Tibial artery (tissue), 4 donors: ENCODE measurements around the gene PRICKLE4.

Source experiments
- DNase-seq, 2 donors: peaks; one replicate each; pipeline ENCODE4 v3.0.0-alpha.2; 2019
- H3K27ac ChIP-seq, 2 donors: fragments of 200-600 bp; sonication (generic) in 1 of 2; 1 replicate in 1 of 2; 2 replicates in 1 of 2; pipeline ENCODE4 v1.5.1; 2018 to 2019; ENCODE audit warnings: mild to moderate bottlenecking in 1 of 2
- H3K27me3 ChIP-seq, 2 donors: fragments of 200-600 bp; sonication (generic) in 1 of 2; one replicate each; pipeline versions ENCODE4 v1.5.1 to v1.6.0; 2016 to 2019
- H3K36me3 ChIP-seq, 3 donors: fragments of 200-600 bp; sonication (generic) in 2 of 3; one replicate each; pipeline ENCODE4 v1.5.1; 2016 to 2019; ENCODE audit warnings: mild to moderate bottlenecking in 2 of 3
- H3K4me1 ChIP-seq, 4 donors: fragments of 200-600 bp; sonication (generic) in 2 of 4; 1 replicate in 3 of 4; 2 replicates in 1 of 4; pipeline ENCODE4 v1.5.1; 2016 to 2019
- H3K4me3 ChIP-seq, 2 donors: fragments of 200-600 bp; sonication (generic) in 1 of 2; 1 replicate in 1 of 2; 2 replicates in 1 of 2; pipeline ENCODE4 v1.5.1; 2018 to 2019; ENCODE audit warnings: mild to moderate bottlenecking in 2 of 2
- H3K9me3 ChIP-seq, 3 donors: fragments of 200-600 bp; sonication (generic) in 1 of 3; one replicate each; pipeline ENCODE4 v1.5.1; 2016 to 2019
- CTCF ChIP-seq, 2 experiments: fragments of 200-600 bp in 1 of 2; fragments of 450-650 bp in 1 of 2; IDR thresholded peaks; one replicate each; pipeline ENCODE4 v1.5.1; 2017 to 2019; ENCODE audit warnings: antibody characterized with exemption in 2 of 2, mild to moderate bottlenecking in 1 of 2, moderate library complexity in 1 of 2
- intact Hi-C: fragments of 100-400 bp; cut with DNase I; formaldehyde crosslinking; loops from one replicate; pipeline ENCODE4 v1.15.0; 2023; ENCODE audit warnings: low total_unique reads

The PRICKLE4 gene

GRCh38 chr6:41791305-41791704 lies 10.7 kb downstream of the PRICKLE4 start:
- TF ChIP-seq CTCF (IDR thresholded peaks at IDR 0.05): no peak
- Histone ChIP-seq H3K4me1 (peaks cover 0 to 11% (median 10%) of the 10 kb centered on the region in 4 donors), H3K4me3 (no peak overlapping the region), H3K27ac (no peak overlapping the region), H3K36me3 (peaks cover 8 to 60% (median 49%) of the 10 kb centered on the region in 3 donors), H3K9me3 (no peaks in the 10 kb centered on the region), H3K27me3 (no peaks in the 10 kb centered on the region)
- DNase-seq: no peak
- intact Hi-C loops: loop anchor here (5.0 kb wide), 1 partner anchor 106 kb away; the partner anchor contains the start of gene USP49

- DNase-seq: no peak
- Histone ChIP-seq H3K27me3 (no peaks in the 10 kb centered on the region), H3K4me3 (no peak overlapping the region), H3K36me3 (peaks cover 8 to 64% (median 49%) of the 10 kb centered on the region in 3 donors), H3K9me3 (no peaks in the 10 kb centered on the region), H3K27ac (no peak overlapping the region), H3K4me1 (peaks cover 0 to 10% (median 9%) of the 10 kb centered on the region in 4 donors)
- intact Hi-C loops: loop anchor here (5.0 kb wide), 1 partner anchor 105 kb away; the partner anchor contains the start of gene USP49
- TF ChIP-seq CTCF (IDR thresholded peaks at IDR 0.05): no peak
These were observed 11.4 kb downstream of the PRICKLE4 start for GRCh38 chr6:41791984-41792383.

- intact Hi-C loops: no loop called here
- no peak for TF ChIP-seq CTCF (IDR thresholded peaks at IDR 0.05)
- Histone ChIP-seq H3K4me3 (no peak overlapping the region), H3K27ac (no peak overlapping the region), H3K9me3 (no peaks in the 10 kb centered on the region), H3K4me1 (no peaks in the 10 kb centered on the region), H3K27me3 (no peaks in the 10 kb centered on the region), H3K36me3 (peaks cover 0 to 56% (median 29%) of the 10 kb centered on the region in 3 donors)
- DNase-seq: no peak
These were observed 15.9 kb downstream of the PRICKLE4 start for GRCh38 chr6:41796474-41796873.

- H3K4me1 ChIP-seq: no peaks in the 10 kb centered on the region
- no peak for DNase-seq
- H3K4me3 ChIP-seq: no peak overlapping the region
- TF ChIP-seq CTCF (IDR thresholded peaks at IDR 0.05): no peak
- no peak overlapping the region for H3K27ac ChIP-seq
- intact Hi-C loops: no loop called here
- H3K9me3 ChIP-seq: no peaks in the 10 kb centered on the region
- no peaks in the 10 kb centered on the region for H3K27me3 ChIP-seq
- peaks cover 0 to 42% (median 15%) of the 10 kb centered on the region in 3 donors for H3K36me3 ChIP-seq
These were observed 18.4 kb downstream of the PRICKLE4 start for GRCh38 chr6:41798901-41799558.

GRCh38 chr6:41799559-41799911 lies 19.0 kb downstream of the PRICKLE4 start:
- H3K36me3 ChIP-seq: peaks cover 0 to 38% (median 15%) of the 10 kb centered on the region in 3 donors
- no peak overlapping the region for H3K27ac ChIP-seq
- TF ChIP-seq CTCF (IDR thresholded peaks at IDR 0.05): no peak
- H3K4me3 ChIP-seq: no peak overlapping the region
- H3K27me3 ChIP-seq: no peaks in the 10 kb centered on the region
- H3K9me3 ChIP-seq: no peaks in the 10 kb centered on the region
- DNase-seq: no peak
- intact Hi-C loops: no loop called here
- H3K4me1 ChIP-seq: no peaks in the 10 kb centered on the region
